ENCODE measurements around the gene C11orf21. TPM values are rescaled to one million over a fixed set of nuclear protein-coding genes. Genes with fewer than 3 reads are reported as not detected.
"Not testable (repeated sequence)": the region's sequence is repeated elsewhere in the genome, so short reads cannot be mapped to it uniquely, and the experiment has no call there.

Gene C11orf21
- total RNA-seq, 4 donors from 2014 or later: 0.15 to 0.78 (median 0.42) TPM

- Histone ChIP-seq H3K36me3 (no peaks in the 10 kb centered on the region), H3K27me3 (peaks cover 25% of the 10 kb centered on the region), H3K4me1 (no peaks in the 10 kb centered on the region), H3K4me3 (no peak overlapping the region), H3K27ac (no peak overlapping the region), H3K9me3 (no peaks in the 10 kb centered on the region)
- TF ChIP-seq CTCF (IDR thresholded peaks at IDR 0.05) (no peak), POLR2A (IDR thresholded peaks at IDR 0.05) (no peak), EP300 (IDR thresholded peaks at IDR 0.05) (no peak), POLR2AphosphoS5 (IDR thresholded peaks at IDR 0.05) (no peak)
- ATAC-seq: no peak
- WGBS, 2 donors (ENCODE audit: low coverage in 1 of 2): 74 to 82% methylated on average over 8 to 14 of the region's 20 CpGs
Measured at GRCh38 chr11:2293531-2293971, 8.2 kb downstream of the C11orf21 start.

GRCh38 chr11:2290351-2290841, 11.3 kb downstream of the C11orf21 start:
- Histone ChIP-seq H3K27me3 (peaks cover 46% of the 10 kb centered on the region), H3K9me3 (no peaks in the 10 kb centered on the region), H3K4me3 (no peak overlapping the region), H3K36me3 (no peaks in the 10 kb centered on the region), H3K4me1 (no peaks in the 10 kb centered on the region), H3K27ac (no peak overlapping the region)
- TF ChIP-seq POLR2AphosphoS5 (IDR thresholded peaks at IDR 0.05): no peak
- no peak for TF ChIP-seq POLR2A (IDR thresholded peaks at IDR 0.05)
- TF ChIP-seq CTCF (IDR thresholded peaks at IDR 0.05): no peak
- TF ChIP-seq EP300 (IDR thresholded peaks at IDR 0.05): no peak
- ATAC-seq: no peak
- 0 to 17% methylated on average over 2 to 3 of the region's 10 CpGs for WGBS, 2 donors (ENCODE audit: low coverage in 1 of 2)

- Histone ChIP-seq H3K9me3 (no peaks in the 10 kb centered on the region), H3K27ac (no peak overlapping the region), H3K36me3 (no peaks in the 10 kb centered on the region), H3K27me3 (peaks cover 52% of the 10 kb centered on the region), H3K4me1 (no peaks in the 10 kb centered on the region), H3K4me3 (no peak overlapping the region)
- TF ChIP-seq POLR2AphosphoS5 (IDR thresholded peaks at IDR 0.05) (no peak), POLR2A (IDR thresholded peaks at IDR 0.05) (no peak), CTCF (IDR thresholded peaks at IDR 0.05) (no peak), EP300 (IDR thresholded peaks at IDR 0.05) (no peak)
- ATAC-seq: no peak
- 54 to 78% methylated on average over 4 to 9 of the region's 10 CpGs for WGBS, 2 donors (ENCODE audit: low coverage in 1 of 2)
Measured at GRCh38 chr11:2289859-2290258, 11.9 kb downstream of the C11orf21 start.

GRCh38 chr11:2289350-2289749, 12.4 kb downstream of the C11orf21 start:
- Histone ChIP-seq H3K9me3 (no peaks in the 10 kb centered on the region), H3K27ac (no peak overlapping the region), H3K4me3 (no peak overlapping the region), H3K27me3 (peaks cover 52% of the 10 kb centered on the region), H3K36me3 (no peaks in the 10 kb centered on the region), H3K4me1 (no peaks in the 10 kb centered on the region)
- 68 to 88% methylated on average over 4 to 6 of the region's 6 CpGs for WGBS, 2 donors (ENCODE audit: low coverage in 1 of 2)
- TF ChIP-seq CTCF (IDR thresholded peaks at IDR 0.05) (no peak), POLR2A (IDR thresholded peaks at IDR 0.05) (no peak), EP300 (IDR thresholded peaks at IDR 0.05) (no peak), POLR2AphosphoS5 (IDR thresholded peaks at IDR 0.05) (no peak)
- no peak for ATAC-seq

GRCh38 chr11:2287091-2287490, 14.6 kb downstream of the C11orf21 start:
- H3K4me1 ChIP-seq: no peaks in the 10 kb centered on the region
- 10 to 13% methylated on average over 3 to 14 of the region's 16 CpGs for WGBS, 2 donors (ENCODE audit: low coverage in 1 of 2)
- H3K4me3 ChIP-seq: no peak overlapping the region
- TF ChIP-seq EP300 (IDR thresholded peaks at IDR 0.05): no peak
- TF ChIP-seq POLR2A (IDR thresholded peaks at IDR 0.05): no peak
- no peak for TF ChIP-seq POLR2AphosphoS5 (IDR thresholded peaks at IDR 0.05)
- TF ChIP-seq CTCF (IDR thresholded peaks at IDR 0.05): no peak
- H3K27ac ChIP-seq: no peak overlapping the region
- no peaks in the 10 kb centered on the region for H3K36me3 ChIP-seq
- H3K9me3 ChIP-seq: peaks cover 0 to 12% (median 0%) of the 10 kb centered on the region in 3 donors
- no peak for ATAC-seq
- H3K27me3 ChIP-seq: peaks cover 52% of the 10 kb centered on the region

GRCh38 chr11:2286350-2286749, 15.4 kb downstream of the C11orf21 start:
- ATAC-seq, H3K4me1 ChIP-seq, H3K36me3 ChIP-seq, H3K4me3 ChIP-seq, H3K27ac ChIP-seq: not testable (repeated sequence)
- Histone ChIP-seq H3K9me3 (peaks cover 0 to 14% (median 0%) of the 10 kb centered on the region in 3 donors), H3K27me3 (peaks cover 52% of the 10 kb centered on the region)
- WGBS, 2 donors (ENCODE audit: low coverage in 1 of 2): 95 to 100% methylated on average over 4 to 5 of the region's 13 CpGs
